GM21786 (cell line): ENCODE results near the gene IPO13.

Experiments
- ATAC-seq: cut with Tn5 transposase; IDR thresholded peaks from one replicate; pipeline ENCODE4 v1.9.1; 2021; ENCODE audit not compliant: unreplicated experiment

Gene IPO13

GRCh38 chr1:43987159-43987902 lies 40.6 kb downstream of the IPO13 start:
- ATAC-seq = no peak

DNA sequence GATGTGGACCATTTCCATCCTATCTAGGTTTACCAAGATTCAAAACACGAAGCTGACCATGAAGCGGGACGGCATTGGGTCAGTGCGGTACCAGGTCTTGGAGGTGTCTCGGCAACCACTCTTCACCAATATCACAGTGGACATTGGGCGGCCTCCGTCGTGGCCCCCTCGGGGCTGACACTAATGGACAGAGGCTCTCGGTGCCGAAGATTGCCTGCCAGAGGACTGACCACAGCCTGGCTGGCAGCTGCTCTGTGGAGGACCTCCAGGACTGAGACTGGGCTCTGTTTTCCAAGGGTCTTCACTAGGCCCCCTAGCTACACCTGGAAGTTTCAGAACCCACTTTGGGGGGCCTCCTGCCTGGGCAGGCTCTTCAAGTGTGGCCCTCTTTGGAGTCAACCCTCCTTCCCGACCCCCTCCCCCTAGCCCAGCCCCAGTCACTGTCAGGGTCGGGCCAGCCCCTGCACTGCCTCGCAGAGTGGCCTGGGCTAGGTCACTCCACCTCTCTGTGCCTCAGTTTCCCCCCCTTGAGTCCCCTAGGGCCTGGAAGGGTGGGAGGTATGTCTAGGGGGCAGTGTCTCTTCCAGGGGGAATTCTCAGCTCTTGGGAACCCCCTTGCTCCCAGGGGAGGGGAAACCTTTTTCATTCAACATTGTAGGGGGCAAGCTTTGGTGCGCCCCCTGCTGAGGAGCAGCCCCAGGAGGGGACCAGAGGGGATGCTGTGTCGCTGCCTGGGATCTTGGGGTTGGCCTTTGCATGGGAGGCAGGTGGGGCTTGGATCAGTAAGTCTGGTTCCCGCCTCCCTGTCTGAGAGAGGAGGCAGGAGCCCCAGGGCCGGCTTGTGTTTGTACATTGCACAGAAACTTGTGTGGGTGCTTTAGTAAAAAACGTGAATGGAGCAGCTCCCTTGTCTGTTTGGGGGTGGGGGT lies 43.8 kb downstream of the IPO13 start:
- ATAC-seq = no peak

- ATAC-seq = no peak
These were observed 44.4 kb downstream of the IPO13 start for GRCh38 chr1:43991200-43991475.

DNA sequence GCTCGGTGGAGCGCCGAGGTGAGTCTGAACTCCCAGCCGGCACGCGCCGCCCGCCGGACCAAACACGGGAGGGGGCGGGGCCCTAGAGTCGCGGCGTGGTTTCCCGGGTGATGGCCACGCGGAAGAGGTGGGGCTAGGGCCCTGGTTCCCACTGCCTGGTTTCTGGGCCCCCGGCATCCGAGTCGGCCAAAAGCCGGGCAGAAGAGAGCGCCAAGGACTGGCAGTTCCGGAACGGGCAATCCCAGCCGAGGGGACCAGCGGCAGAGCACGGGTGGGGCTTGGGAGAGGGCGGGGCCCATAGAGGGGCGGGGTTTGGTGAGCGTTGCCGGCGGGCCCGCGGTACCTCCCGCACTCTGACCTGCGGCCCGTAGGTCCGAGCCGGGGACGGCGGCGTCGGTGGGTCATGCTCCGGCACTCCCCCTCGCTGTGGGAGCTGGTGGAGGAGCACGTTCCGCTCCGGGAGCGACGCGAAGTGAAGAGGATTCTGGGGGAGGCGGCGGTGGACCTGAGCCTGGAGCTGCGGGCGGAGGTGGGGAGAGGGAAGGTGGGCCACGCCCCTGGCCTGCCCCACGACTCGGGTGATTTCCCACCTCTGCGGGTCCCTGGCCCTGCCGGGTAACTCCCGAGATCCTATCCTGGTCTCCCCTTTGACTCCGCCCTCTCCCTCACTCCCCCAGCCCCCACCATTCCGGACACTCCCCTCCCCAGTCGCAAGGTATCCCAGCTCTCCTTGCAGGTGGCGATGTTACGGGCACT lies 44.9 kb downstream of the IPO13 start, which contains the start of gene CCDC24:
Gene CCDC24, plus strand, starts transcription at position 124 of the 756 bp plus-strand sequence. Its CDS starts 280 bp downstream, at position 404.
- peak; percentile 52 for ATAC-seq

GRCh38 chr1:43992232-43992995 lies 45.7 kb downstream of the IPO13 start:
- ATAC-seq = no peak

GRCh38 chr1:43993206-43993914 lies 46.6 kb downstream of the IPO13 start:
- no peak for ATAC-seq

GRCh38 chr1:43994071-43994470 lies 47.3 kb downstream of the IPO13 start:
- no peak for ATAC-seq

DNA sequence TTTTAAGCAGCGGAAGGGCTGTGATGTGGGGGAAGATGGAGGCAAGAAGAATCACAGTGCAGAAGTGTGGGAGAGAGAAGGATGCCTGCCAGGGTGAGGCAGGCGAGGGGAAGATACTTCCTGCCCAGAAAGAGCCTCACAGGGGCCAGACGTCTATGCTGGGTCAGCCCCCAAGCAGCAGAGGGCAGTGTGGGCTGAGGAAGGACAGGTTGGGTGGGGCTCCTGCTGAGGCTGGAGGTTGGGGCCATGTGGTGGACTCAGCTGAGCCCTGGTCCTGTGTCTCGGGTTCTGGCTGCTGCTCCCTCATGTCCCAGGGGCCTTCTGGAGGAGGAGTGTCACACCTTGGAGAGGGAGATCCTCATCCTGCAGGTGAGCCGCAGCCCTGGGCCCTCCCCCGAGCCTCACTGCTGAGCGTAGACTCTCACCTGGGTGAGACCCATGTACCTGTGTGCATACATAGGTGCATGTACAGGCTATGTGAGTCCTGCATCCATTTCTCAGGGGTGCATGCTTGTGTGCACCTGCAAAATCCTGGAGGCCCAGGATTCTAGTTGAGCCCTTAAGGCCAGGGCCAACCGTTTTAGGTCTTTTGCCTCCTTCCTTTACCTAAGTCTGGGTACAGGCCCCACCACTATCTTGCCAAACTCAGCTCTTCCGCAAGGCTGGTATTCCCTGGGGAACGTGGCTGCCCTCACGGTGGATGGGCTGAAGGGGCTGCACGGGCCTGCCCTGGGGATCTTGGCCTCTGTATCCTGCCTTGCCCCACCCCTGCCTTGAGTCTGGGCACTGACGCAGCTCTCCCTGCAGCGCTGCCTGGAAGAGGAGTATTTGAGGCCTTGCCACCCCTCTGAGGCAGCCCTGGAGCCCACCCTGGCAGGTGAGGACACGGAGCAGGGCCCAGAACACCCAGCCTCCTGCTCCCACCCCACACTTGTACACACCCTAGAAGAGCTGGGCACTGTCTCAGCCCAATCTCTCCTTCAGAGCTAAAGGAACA lies 48.3 kb downstream of the IPO13 start:
- no peak for ATAC-seq

GRCh38 chr1:43995984-43996732 lies 49.4 kb downstream of the IPO13 start:
- no peak for ATAC-seq

- no peak for ATAC-seq
These were observed 50.0 kb downstream of the IPO13 start for GRCh38 chr1:43996733-43997115.

DNA sequence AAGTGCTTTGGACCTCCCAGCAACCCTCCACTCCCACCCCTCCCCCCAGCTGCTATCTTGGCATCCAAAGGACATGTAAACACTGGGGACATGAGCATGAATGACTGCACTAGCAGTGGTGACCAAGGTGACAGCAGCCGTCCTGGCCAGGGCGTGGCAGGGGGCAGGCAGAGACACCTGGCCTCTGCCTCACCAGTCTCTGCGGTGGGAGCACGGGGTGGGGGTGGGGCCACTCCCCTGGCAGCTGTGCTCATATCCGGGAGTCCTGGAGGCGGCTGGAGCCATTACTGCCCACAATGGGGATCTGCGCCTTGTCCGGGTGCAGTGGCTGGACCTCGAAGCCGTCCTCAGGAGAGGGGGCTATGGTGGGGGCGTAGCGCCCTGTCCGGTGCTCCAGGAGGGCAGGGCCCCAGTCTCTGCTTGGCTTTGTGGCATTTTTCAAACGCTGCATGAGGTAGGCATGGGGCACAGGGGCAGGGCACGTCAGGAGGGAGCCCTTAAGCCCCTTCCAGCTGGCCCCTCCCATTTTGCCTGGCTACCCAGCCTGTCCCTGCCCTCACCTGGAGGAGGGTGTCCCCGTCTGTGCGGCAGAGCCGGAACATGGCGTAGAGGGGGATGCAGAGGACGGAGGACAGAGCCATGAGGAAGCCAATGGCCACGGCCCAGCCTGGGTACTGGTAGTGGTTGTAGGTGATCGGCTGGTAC lies 50.7 kb downstream of the IPO13 start:
- ATAC-seq = no peak

- no peak for ATAC-seq
These were observed 51.2 kb downstream of the IPO13 start for GRCh38 chr1:43998000-43998378.

GRCh38 chr1:43999455-43999854 lies 52.7 kb downstream of the IPO13 start:
- ATAC-seq = no peak

GRCh38 chr1:44000122-44000665 lies 53.4 kb downstream of the IPO13 start:
- ATAC-seq = no peak

GRCh38 chr1:44002165-44002564 lies 55.4 kb downstream of the IPO13 start:
- no peak for ATAC-seq

DNA sequence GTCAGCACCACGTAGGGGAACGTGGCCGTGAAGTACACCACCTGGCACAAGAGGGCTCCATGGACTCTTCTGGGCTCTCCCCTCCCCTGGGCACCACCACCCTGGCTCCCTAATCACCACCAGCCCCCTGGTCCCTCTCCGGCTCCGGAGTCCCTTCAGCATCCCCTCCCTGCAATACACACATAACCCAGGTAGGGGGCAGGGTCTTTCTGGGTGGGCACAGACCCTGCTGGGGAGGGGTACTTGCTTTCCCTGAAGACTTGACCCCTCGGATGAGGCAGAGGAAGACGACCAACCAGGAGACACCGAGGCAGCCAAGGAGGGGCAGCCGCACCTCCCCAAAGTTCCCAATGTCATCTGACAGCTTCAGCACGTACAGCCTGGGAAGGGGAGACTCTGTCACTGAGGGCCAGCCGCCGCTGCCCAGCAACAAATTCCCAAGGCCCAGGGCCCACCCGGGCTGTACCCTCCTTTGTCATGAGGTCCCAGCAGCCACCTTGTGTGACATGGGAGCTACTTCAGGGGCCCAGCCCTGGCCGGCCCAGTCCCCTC lies 55.9 kb downstream of the IPO13 start:
- ATAC-seq = no peak

DNA sequence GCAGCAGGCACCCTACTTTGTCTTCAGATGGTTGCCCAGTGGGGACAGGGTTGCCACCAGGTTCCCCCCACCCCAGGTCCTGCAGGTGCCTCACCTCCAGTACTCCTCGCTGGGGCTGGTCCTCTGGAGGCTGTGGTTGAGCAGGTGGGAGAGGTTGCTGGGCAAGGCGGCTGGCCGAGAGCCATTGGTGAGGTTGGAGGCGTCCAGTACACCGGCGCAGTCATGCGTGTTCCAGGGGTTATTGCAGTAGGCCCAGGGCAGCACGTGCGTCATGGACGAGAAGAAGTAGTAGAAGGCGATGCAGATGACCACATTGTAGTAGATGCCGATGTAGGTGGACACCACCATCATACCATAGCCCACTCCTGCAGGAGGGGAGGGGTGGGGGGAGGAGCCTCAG lies 61.5 kb downstream of the IPO13 start:
- no peak for ATAC-seq
